ENCODE measurements around the gene LONP2.

DNA sequence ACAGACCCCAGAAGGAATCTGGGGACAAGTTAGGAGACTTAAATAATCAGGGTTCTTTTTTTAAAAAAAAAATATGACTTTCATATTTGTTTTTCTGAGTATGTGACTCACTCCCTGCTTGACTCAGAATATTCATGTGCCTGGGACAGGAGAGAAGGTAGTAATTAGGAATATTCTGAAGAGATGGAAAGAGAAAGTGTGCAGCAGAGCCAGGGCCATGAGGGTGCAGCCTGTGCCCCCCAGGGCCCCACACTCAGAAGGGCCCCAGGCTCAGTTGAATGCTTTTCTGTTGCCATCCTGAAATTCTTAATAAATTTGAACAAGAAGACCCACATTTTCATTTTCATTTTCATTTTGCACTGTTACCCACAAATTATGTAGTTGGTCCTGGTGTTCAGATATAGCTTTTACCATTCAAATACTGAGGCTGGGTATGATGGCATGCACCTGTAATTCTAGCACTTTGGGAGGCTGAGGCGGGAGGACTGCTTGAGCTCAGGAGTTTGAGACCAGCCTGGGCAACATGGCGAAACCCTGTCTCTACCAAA, 11.5 kb upstream of the LONP2 start:
- TF ChIP-seq POLR2A (IDR thresholded peaks at IDR 0.05), result no peak
- TF ChIP-seq, protein P1, sequence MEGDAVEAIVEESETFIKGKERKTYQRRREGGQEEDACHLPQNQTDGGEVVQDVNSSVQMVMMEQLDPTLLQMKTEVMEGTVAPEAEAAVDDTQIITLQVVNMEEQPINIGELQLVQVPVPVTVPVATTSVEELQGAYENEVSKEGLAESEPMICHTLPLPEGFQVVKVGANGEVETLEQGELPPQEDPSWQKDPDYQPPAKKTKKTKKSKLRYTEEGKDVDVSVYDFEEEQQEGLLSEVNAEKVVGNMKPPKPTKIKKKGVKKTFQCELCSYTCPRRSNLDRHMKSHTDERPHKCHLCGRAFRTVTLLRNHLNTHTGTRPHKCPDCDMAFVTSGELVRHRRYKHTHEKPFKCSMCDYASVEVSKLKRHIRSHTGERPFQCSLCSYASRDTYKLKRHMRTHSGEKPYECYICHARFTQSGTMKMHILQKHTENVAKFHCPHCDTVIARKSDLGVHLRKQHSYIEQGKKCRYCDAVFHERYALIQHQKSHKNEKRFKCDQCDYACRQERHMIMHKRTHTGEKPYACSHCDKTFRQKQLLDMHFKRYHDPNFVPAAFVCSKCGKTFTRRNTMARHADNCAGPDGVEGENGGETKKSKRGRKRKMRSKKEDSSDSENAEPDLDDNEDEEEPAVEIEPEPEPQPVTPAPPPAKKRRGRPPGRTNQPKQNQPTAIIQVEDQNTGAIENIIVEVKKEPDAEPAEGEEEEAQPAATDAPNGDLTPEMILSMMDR (IDR thresholded peaks at IDR 0.05 in 8 of 11, conservative IDR thresholded peaks at IDR 0.05 in 3 of 11), result no peak

All from spleen (tissue), 7 donors.